GM18861 (cell line): ENCODE results near the gene SH3TC2.

Experiments used
- ATAC-seq: cut with Tn5 transposase; IDR thresholded peaks from one replicate; pipeline ENCODE4 v1.9.1; 2021; ENCODE audit not compliant: unreplicated experiment

Gene SH3TC2

DNA sequence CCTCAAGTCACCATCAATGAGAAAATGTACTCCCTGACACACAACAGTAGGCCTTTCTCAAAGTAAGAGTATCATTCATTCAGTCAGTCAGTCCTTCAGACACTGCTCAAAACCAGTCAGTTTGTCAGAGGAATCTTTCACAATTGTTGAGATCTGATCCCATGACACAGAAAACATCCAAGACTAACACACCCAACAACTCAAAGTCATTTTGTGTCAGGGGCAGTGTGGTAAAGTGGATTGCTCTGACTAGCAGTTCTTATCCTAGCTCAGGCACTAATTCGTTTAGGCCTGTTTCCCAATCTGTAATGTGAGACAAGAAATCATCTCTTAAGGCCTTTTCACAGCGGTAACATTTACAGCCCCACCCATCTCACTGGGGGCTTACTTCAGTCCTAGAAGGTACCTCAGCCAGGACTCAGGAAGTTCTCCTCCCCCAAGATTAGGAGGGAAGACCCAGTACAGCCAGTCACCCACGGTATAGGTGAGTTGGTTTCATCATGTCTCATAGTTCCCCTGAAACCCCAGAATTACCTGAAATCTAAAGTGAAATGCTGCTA is 31.9 kb downstream of the SH3TC2 start:
- ATAC-seq: no peak

DNA sequence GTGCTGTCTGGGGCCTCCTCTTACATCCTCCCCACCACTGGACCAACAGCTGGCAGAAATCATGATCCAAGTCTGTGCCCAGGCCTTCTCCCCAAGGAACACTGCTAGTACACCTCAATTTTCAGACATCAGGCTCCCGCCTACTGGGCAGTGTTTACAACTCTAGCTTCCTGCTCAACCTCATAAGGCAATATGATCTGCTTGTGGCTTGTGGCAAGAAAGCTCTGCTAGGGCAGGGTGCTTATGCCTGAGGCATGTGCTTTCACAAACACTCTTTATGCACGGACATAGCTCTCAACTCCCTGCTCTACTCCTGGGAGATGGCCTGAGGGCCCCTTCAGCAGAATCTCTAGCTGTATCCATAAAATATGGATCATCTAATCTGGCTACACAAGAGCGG is 32.5 kb downstream of the SH3TC2 start:
- ATAC-seq: no peak

DNA sequence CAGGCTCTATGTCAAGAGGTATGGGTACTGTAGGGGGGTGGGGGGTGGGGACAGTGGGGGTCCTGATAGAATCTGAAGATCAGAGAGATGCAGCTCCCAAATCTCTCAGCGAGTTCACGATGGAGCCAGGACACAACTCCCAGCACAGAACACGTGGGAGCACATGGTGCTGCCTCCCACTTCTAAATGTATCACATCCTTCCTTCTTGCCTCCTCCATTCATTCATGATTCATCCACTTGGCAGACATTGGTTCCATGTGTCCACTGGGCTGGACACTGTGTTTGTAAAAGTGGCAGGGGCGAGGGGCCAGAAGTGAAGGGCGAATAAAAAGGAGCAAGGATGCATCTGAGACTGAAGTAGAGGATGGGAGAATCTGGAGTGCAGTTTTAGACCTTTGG is 33.9 kb downstream of the SH3TC2 start:
- no peak for ATAC-seq

DNA sequence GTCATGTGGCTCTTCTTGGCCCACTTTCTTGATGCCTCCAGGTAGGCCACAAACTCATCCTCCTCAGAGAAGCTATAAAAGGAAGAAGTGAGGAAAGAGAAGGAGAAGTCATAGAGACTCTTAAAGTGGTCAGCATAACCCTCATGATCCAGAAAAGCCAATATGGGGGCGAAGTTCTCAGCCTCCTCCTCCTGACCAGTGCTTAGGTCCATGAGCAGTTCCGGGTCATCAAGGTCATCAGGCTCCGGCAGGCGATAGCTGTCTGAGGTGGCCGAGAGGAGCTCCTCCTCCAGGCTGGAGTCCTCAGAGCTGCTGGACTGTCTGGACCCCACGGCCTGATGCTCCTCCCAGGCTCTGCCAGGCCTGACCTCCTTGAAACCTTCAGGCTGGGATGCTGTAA is 34.7 kb downstream of the SH3TC2 start:
- ATAC-seq: no peak

DNA sequence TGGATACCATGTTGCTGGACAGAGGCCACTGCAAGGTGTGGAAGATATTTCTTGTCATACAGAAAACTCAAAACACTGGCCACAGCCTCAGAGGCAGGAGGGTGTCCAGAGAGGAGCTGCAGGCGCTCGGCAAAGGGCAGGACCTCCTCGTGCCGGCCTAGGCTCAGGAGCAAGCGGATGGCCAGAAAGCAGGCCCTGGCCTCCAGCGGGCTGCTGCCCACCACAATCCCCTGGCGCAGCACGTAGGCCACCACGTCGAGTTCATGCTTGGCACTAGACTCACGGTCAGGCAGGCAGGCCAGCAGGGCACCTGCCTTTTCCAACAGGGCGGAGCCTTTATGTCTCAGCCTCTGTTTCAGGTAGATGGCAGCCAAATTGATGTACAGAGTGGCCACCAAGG is 35.2 kb downstream of the SH3TC2 start:
- ATAC-seq: no peak

DNA sequence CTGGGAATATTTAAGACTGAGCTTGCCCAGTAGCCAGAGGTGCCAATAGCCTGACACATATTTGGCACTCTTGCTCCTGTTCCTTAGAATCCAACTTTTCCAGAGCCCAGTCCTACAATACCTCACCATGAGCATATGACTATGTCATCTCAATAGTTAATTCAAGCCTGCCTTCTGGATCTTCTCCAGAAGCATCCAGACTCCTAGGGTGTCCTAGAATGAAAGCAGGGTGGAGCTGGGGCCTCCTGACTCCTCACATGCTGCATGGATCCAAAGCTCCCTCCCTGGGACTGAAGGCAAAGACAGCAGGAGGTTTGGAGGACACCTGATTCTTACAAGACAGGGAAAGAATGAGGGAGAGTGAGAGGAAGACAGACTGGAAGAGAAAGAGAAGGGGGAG is 37.9 kb downstream of the SH3TC2 start:
- ATAC-seq: no peak

DNA sequence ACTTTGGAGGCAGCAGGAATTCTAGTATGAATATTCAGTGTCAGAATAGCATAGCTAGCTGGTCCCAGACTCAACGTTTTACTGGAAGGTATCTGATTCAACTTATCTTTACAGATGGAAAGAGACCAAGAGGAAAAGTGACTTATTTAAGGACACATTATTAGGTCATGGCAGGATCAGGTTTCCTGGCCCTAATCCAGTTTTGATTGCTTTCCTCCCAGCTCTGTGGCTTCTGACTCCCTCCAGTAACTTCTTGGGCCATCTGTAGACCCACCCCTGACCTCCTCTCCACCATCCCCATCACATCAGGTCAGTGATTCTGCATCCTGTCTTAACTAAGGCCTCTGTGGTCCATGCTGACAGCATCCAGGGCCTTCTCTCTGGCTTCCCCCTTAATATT is 38.4 kb downstream of the SH3TC2 start:
- no peak for ATAC-seq

DNA sequence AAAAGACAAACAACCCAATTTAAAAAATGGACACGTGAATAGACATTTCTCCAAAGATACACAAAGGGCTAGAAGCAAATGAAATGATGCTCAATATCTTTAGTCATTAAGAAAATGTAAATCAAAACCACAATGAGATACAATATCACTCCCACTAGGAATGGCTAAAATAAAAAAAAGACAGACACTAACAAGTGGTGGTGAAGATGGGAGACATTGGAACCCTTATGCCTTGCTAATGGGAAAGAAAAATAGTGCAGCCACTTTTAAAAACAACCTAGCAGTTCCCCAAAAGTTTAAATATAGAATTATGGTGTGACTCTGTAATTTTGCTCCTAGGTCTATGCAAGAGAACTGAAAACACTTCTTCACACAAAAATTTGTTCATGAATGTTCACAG is 40.7 kb downstream of the SH3TC2 start:
- ATAC-seq: no peak

DNA sequence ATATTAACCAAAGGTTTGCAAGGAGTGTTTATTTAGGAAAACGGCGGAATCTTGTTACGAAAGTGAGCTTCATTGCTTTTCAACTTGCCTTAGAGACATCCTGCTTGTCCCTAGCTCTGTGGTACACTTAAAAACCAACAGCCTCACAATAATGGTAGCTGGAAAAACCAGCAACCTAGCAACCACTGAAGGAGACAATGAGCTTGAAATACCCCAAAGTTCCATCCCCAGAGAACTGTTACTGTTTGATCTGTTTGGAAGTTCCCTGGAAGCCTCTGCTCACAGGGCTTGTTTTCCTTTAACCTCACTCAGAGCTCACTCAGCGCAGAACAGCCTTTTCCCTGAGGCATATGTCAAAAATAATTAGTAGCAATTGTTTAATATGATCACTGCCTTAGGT is 43.2 kb downstream of the SH3TC2 start:
- no peak for ATAC-seq

DNA sequence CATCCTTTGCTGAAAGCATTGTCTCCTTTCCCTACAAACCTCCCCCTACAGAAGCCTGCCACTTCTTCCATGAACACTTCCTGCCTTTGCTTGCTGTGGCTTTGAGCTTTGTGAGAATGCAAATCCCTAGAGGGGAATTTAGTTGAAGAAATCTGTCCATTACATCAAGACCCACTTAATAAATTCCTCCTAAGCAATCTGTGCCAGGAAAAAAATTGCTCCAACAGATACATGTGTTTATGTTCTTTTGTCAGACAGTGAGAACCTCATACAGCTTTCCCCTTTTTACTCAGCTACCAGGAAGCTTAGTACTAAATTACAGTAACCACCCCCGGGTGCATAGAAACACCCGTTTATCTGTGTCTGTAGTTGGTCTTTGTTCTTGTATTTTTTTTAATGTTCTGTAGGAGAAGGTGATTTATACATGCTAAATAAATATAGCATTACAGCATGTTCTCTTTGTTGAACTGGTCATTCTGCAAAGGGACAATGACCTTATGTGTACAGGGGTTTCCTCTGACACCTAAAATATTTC is 43.9 kb downstream of the SH3TC2 start:
- no peak for ATAC-seq

DNA sequence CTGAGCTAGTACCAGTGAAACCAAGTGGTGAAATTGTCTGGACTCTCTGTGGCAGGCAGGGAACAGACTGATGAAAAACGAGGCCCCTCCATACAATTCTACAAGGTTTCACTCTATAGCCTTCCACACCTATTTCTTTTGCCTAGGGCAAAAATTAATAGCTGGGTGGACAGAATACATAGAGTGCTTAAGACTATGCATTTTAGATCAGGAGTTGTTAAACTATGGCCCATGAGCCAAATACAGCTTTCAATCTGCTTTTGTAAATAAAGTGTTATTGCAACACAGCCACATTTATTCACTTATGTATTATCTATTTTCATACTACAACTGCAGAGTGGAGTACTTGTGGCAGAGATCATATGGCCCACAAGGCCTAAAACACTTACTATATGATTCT is 45.2 kb downstream of the SH3TC2 start:
- no peak for ATAC-seq

DNA sequence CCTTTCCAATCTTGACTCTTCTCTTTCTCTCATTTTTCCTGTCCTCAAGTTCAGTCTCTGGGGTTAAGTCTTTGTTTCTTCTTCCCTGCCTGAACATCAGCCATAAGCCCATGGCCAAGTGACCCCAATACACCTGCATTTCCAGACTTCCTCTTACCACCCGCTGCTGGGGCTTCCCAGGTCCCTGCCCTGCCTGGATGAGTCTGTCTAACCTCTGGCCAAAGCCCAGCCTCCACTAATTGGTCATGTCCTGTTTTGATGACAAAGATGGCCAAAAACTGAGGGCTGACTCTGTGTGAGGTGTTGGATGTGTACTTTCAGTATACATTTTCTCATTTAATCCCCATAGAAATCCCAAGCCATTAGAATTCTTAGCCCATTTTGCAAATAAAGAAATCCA is 47.3 kb downstream of the SH3TC2 start:
- no peak for ATAC-seq

DNA sequence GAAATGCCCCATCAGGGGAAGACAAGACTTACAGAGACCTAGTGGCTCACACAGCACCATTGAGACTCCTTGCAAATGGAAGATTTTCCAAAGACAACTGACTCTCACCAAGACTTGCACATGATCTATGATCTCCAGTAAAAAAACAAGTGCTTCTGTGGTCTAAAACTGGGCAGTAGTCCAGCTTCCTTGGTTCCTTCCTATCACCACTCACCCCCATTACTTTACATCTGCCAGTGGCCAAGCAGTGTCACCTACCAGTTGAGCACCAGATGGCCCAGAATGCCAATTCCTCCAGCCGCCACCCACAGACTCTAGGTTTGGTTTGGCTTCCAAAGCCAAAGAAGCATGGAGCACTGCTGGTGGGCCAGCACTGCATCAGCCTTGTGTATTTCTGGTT is 47.7 kb downstream of the SH3TC2 start:
- ATAC-seq: no peak

DNA sequence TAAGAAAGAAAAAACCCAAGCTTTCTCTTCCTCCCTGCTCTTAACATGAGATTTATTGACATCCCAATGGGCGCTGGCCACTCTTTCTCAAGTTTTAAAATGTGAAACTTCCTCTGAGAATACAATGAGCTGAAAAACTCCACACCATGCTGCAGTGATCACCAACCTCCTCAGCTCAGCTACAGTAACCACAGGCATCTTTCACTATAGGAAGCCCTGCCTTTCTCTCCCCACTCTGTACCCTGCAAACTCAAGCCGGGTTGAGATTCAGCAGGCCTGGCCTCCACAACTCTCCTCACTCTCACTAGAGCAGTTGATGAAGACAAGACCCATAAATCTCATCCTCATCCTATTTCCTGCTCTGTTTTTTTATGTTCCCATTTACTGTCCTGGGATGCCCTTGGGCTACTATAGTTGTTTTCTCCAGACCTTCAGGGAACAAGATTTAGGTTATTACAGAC is 48.3 kb downstream of the SH3TC2 start:
- ATAC-seq: no peak

DNA sequence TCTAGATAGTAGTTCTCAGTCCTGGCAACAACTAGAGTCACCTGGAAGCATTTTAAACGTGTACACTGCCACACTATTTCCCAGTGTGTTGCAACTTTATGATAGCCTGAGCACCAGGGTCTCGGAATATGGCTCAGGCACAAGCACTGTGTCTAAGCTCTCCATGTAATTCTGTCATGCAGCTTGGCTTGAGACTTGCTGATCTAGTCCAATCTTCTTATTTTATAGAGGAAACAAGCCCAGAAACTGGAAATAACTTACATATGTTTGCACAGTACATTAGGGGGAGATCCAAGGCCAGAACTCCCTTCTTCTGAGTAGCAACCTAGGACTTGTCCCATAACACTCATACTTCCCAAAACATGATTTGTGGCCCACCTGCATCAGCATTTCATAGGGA is 49.1 kb downstream of the SH3TC2 start:
- ATAC-seq: no peak

DNA sequence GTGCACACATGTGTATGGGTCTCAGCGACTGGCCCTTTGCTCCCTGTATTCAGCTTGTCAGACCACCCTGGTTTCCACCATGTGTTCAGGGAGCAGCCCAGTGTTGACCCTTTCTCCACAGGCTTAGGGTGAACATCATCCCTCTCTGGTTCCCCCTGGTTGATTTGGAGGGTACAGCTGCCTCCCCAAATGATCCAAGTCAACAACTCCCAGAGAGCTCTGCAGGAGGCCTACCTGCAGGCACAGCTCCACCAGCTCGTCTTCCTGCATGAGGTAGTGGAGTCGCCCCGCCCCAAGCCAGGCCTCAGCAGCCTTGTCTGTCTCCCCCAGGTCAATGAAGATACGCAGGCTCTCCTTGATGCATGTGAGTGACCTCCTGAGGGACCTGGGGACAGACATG is 50.5 kb downstream of the SH3TC2 start:
- ATAC-seq: no peak

DNA sequence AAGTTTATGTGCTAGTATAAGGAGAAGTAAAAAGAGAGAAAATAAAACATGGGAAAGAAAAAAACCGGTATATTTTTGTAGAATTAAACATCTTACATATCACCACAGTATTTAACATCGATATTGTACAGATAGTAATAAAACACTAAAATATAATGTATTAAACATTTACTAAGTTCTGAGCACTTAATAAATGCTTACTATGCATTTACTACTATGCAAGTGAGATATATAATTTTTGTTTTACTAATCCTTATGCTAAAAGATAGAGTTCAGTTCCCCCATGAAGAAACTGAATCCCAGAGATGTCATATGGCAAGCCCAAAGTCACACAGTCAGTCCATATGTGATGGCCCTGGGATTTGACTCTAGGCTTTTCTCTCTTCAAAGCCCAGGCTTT is 51.1 kb downstream of the SH3TC2 start:
- no peak for ATAC-seq

DNA sequence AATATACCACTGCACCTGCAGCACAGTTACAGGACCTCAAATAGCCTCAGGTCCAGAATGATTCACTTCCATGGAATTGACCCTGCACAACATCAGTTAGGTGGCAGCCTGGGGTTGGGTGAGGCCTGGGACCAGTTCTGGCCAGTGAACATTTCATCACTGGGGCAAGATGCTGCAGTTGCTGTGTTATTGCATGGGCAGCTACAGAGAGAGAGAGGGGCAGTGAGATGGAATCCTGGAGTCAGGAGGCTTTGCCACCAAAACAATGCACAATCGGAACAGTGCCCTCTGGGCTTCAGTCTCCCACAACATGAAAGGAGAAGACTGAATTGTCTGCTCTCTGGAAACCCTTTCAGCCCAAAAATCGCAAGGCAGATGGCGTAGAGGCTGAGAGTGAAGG is 51.8 kb downstream of the SH3TC2 start:
- ATAC-seq: no peak

DNA sequence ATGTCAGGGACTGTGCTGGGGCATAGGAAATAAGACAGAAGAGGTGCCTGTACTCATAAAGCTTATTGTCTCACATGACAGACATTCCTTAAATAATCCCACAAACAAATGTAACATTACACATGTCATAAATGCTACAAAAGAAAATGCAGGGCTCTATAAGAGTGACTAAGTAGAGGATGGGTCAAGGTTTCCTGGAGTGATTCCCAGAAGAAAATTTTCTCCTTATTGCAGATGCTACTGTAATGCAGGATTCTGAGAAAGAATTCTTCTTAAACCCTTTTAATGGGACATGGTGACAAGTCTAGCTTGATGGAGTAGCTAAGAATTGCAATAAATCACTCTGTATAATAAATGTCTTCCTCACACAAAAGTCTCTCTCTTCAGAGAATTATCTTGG is 55.7 kb downstream of the SH3TC2 start:
- ATAC-seq: no peak

DNA sequence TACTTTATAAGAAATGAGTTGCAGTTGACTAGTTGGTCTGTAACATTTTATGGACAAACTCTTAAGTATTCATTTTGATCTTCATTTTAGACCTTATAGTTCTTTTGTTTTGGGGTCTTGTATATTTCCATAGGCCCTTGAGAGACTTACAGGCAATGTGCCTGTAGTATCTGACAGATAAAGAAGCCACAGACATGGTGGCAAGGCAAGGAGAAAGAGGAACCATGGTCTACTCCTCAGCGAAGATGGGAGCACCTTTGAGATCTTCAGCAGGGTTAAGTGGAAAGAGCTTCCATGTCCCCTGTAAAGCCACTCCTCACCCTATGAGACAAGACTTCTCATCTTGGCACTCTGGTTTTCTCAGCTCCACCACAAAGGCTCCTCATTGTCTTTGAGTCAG is 56.4 kb downstream of the SH3TC2 start:
- no peak for ATAC-seq

DNA sequence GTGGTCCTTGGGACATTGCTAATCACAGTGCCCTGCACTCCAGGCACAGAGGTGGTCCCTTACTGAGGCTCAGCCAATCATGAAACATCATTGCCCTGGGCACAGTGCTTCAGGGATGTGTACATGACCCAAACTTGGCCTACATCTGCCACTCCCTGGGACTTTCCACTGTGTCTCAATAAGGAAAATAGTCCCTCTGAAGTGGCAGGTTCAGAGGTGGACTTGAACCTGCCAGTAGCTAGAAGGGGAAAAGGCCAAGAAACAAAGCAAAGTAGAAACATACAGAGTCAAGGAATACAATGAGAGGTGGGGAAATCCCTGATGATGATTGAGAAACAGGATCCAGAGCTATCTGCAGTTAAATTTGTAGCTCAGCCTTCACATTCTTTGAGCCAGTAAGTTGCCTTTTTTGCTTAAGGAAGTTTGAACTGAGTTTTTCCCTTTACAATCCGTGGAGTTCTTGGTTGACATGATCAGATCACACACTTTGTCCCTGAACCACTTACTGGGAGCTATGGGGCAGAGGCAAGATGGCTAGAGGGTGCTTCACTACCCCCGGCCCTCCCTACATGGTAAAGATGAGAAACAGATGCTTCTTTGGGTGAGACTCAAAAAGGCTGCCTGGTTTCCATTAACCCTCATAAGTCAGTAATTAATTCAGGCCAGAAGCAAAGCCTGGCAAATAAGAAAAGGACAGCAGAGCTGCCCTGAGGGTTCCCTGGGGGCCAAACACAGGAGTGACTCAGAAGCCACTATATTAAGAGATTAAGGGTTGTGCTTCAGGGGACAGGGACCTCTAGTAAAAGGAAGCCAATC is 57.6 kb downstream of the SH3TC2 start:
- ATAC-seq: no peak

DNA sequence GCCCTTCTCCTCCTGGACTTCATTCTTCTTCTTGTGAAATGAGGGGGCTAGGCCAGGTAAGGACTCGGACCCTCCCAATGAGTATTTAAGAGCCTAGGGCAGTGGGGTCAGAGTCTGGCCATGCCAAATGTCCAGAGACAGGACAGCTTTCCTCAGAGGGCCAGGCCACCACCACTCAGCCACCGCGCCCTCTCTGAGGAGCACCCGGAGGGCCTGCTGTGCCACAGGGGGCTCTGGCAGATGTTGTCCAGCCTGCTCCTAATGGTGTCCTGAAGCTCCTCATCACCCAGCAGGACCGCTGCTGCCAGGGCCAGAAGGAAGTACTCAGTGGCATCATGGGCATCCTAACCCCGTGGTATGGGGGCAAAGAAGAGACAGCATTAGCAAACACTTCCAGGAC is 58.3 kb downstream of the SH3TC2 start:
- no peak for ATAC-seq
